Aorta (tissue), 5 donors: Measurements from ENCODE around the gene EZR. TPM values are rescaled to one million over a fixed set of nuclear protein-coding genes. Genes with fewer than 3 reads are reported as not detected.

Experiments used
- ATAC-seq: fragments of 200-7000 bp; cut with Tn5 transposase; one replicate; pipeline ENCODE4 v1.9.1; 2022; ENCODE audit warnings: moderate library complexity; ENCODE audit not compliant: low FRiP score
- DNase-seq, 2 donors: peaks; one replicate each; pipeline ENCODE4 v3.0.0-alpha.2; 2020
- H3K27ac ChIP-seq, 2 donors: one replicate each; pipeline ENCODE4 v1.5.1; 2013; ENCODE audit warnings: low read length in 2 of 2, mild to moderate bottlenecking in 2 of 2, moderate library complexity in 2 of 2, control low read depth in 1 of 2, inconsistent platforms in 1 of 2, low read depth in 1 of 2
- H3K27me3 ChIP-seq, 2 donors: one replicate each; pipeline ENCODE4 v1.6.1; 2013; ENCODE audit warnings: control low read depth in 1 of 2, low read length in 1 of 2, mild to moderate bottlenecking in 1 of 2, moderate library complexity in 1 of 2; ENCODE audit not compliant: insufficient read depth in 2 of 2, control insufficient read depth in 1 of 2
- H3K36me3 ChIP-seq, 2 donors: one replicate each; pipeline ENCODE4 v1.6.1; 2013; ENCODE audit warnings: control low read depth in 1 of 2, low read length in 1 of 2, mild to moderate bottlenecking in 1 of 2; ENCODE audit not compliant: insufficient read depth in 2 of 2, control insufficient read depth in 1 of 2
- H3K4me1 ChIP-seq, 2 donors: one replicate each; pipeline ENCODE4 v1.6.1; 2013; ENCODE audit warnings: low read length in 2 of 2, control low read depth in 1 of 2, mild to moderate bottlenecking in 1 of 2, moderate library complexity in 1 of 2; ENCODE audit not compliant: insufficient read depth in 2 of 2, control insufficient read depth in 1 of 2
- H3K4me3 ChIP-seq, 2 donors: one replicate each; pipeline ENCODE4 v1.5.1; 2013; ENCODE audit warnings: low read length in 2 of 2, control low read depth in 1 of 2, mild to moderate bottlenecking in 1 of 2
- H3K9me3 ChIP-seq: one replicate; pipeline ENCODE4 v1.6.1; 2013; ENCODE audit warnings: mild to moderate bottlenecking, low read length; ENCODE audit not compliant: control insufficient read depth
- WGBS, 2 donors: extraction: QIAGEN DNeasy Blood & Tissue Kit; methylation state at CpG; one replicate each; pipeline ENCODE4 v1.1.7; 2013; 5-methylcytosine and 5-hydroxymethylcytosine counted together
- intact Hi-C, 2 donors: fragments of 100-400 bp; cut with DNase I; formaldehyde crosslinking; loops; one replicate each; pipeline versions ENCODE4 v1.14.2 to v1.15.0; 2022
- polyA plus RNA-seq, 2 donors: library from polyadenylated mRNA; stranded (reverse); fragments of 200-250 nt; gene quantifications; one replicate each; pipeline ENCODE4 v1.2.3, GENCODE V29; 2013
- total RNA-seq, 2 donors: library from RNA; stranded (reverse); fragmentation: NEBNext Ultra II Directional; extraction: Animal tissue kit (Norgen Biotek cat#: 25700); gene quantifications; one replicate each; pipeline ENCODE4 v1.2.1, GENCODE V29; 2021
- donor health status: healthy with polysubstance abuse.
- donor health status: Bipolar disorder and iron deficiency.
- donor health status: DM: no; HTN: no; CAD: no.
- donor health status: DM: no; HTN: no; CAD: no.
- donor health status: DM: yes; HTN: yes; CAD: no.

The EZR gene
- total and polyA plus RNA-seq, 4 donors: 13.4 to 127 (median 50.5) TPM

DNA sequence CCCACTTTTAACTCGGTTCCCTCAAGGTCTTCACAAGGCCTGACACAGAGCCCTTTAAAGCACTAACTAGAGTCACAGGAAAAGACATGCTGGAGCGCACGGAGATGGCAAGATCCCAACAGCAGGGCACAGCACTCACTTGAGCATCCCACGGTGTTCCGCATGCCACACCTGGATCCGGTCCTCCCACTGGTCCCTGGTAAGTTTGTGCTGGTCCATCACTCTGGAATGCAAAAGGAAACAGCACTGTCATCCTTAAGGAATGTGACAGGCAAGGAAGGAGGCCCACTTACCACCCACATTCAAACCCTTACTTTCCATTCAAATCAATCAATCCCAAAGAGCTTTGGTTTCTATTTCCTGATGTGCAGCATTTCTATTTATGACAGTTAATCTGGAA, 34.7 kb downstream of the EZR start:
- Histone ChIP-seq H3K36me3 (peaks cover 7 to 9% of the 10 kb centered on the region in 2 donors), H3K9me3 (no peaks in the 10 kb centered on the region), H3K27me3 (no peaks in the 10 kb centered on the region), H3K27ac (no peak overlapping the region), H3K4me1 (no peaks in the 10 kb centered on the region), H3K4me3 (no peak overlapping the region)
- 67 to 82% methylated on average over 6 of the region's 6 CpGs for WGBS, 2 donors
- intact Hi-C loops: no loop called here
- ATAC-seq: no peak
- no peak for DNase-seq

DNA sequence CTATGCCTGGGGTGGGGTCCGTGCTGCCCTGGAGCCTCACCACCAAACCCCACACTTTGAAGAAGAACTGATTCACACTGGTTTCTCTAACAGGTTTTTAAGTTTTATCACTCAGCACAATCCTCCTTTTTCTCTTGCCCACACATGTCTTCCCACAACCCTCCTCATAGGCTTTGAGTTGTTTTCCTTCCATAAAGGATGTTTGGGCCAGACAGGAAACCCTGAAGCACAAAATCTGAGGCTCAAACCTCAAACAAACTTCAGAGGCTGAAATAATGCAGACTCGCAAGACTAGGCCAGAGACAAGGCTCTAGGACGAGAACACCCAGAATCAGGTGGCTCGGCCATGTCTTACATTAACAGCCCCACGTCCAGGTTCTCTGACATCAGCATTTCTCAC, 35.3 kb downstream of the EZR start:
- no peaks in the 10 kb centered on the region for H3K27me3 ChIP-seq
- H3K27ac ChIP-seq: no peak overlapping the region
- H3K9me3 ChIP-seq: no peaks in the 10 kb centered on the region
- peaks cover 7 to 9% of the 10 kb centered on the region in 2 donors for H3K36me3 ChIP-seq
- H3K4me3 ChIP-seq: no peak overlapping the region
- no peaks in the 10 kb centered on the region for H3K4me1 ChIP-seq
- DNase-seq: no peak
- 94 to 95% methylated on average over 5 of the region's 5 CpGs for WGBS, 2 donors
- intact Hi-C loops: no loop called here
- no peak for ATAC-seq

DNA sequence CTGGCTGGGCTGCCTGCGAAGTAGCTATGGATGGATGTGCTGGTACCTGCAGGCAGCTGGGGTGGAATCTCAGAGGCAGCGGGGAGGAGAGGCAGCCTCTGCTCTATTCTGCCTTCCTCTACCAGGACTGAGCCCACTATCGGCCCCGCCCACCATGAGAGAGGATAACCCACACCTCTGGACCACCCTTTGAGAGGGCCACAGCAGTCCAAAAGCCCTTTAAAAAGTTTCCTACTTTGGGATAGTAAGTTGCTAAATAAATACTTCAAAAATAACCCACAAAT, 36.1 kb downstream of the EZR start:
- intact Hi-C loops: no loop called here
- WGBS, 2 donors: 73 to 96% methylated on average over 3 to 4 of the region's 4 CpGs

DNA sequence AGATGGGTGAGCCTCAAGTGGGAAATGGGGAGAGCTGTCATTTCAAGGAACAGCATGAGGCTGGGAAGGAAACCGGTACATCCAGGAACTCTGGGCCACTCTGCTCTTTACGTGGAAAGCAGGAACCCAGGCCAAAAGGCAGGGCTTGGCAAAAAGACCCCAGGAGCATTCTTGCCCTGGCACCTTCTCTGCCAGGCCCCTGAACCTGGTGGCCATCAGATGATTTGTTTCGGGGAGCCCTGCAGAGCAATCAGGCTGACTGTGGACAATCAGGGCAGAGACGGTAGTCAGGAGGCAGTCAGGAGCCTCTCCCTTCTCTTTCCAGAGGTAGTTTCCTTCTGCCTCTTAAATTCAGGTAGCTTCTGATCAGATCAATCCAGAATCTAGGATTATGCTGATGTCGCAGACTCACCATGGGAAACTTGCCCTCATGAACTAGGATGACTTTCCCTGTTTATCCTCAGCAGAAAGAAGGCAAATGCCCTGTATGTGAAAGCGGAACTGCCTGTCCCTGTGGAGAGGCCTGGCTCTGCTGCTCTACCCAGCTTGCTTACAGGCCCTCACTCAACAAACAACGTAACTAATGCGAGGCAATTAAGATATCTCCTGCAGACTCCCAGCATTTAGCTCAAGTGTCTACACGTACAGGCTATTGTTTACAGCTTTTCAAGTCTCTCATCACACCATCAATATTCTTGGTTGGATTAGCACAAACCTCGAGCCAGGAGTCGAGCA, 36.6 kb downstream of the EZR start:
- H3K36me3 ChIP-seq: peaks cover 6 to 9% of the 10 kb centered on the region in 2 donors
- no peak for ATAC-seq
- WGBS, 2 donors: 86 to 88% methylated on average over 11 of the region's 11 CpGs
- H3K27me3 ChIP-seq: no peaks in the 10 kb centered on the region
- H3K27ac ChIP-seq: no peak overlapping the region
- intact Hi-C loops: no loop called here
- no peak for DNase-seq
- no peaks in the 10 kb centered on the region for H3K9me3 ChIP-seq
- H3K4me1 ChIP-seq: no peaks in the 10 kb centered on the region
- no peak overlapping the region for H3K4me3 ChIP-seq

More for the DNA sequence above, 36.1 kb downstream of the EZR start:
- Histone ChIP-seq H3K27ac (no peak overlapping the region), H3K9me3 (no peaks in the 10 kb centered on the region), H3K27me3 (no peaks in the 10 kb centered on the region), H3K4me3 (no peak overlapping the region), H3K36me3 (peaks cover 6 to 9% of the 10 kb centered on the region in 2 donors), H3K4me1 (no peaks in the 10 kb centered on the region)
- DNase-seq (no peak), ATAC-seq (no peak)

DNA sequence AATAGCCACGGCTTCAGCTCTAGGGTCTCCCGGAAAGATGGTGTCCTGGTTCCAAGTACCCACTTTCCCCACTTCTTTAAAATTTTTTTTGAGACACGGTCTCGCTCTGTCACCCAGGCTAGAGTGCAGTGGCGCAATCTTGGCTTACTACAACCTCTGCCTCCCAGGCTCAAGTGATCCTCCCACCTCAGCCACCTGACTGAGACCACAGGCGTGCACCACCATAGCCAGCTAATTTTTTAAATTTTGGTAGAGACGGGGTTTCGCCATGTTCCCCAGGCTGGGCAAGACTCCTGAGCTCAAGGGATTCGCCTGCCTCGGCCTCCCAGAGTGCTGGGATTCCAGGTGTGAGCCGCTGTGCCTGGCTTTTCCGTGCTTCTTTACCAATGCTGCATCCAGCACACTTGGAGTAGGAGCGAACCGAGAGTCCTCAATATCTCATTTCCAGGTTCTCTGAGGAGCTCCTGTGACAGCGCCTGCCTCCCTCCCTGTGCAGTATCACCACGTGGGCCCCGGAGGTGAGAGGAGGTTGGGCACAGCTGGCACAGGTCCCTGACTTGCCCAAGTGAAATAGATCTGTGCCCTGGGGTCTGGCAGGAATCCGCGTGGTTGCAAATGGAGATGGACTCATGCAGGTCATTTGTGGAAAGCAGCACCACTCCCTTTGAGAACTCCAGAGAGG, 37.3 kb downstream of the EZR start:
- Histone ChIP-seq H3K4me1 (no peaks in the 10 kb centered on the region), H3K27ac (no peak overlapping the region), H3K9me3 (no peaks in the 10 kb centered on the region), H3K27me3 (no peaks in the 10 kb centered on the region), H3K36me3 (peaks cover 3 to 9% of the 10 kb centered on the region in 2 donors), H3K4me3 (no peak overlapping the region)
- intact Hi-C loops: no loop called here
- 86 to 91% methylated on average over 19 of the region's 19 CpGs for WGBS, 2 donors
- ATAC-seq (no peak), DNase-seq (no peak)

DNA sequence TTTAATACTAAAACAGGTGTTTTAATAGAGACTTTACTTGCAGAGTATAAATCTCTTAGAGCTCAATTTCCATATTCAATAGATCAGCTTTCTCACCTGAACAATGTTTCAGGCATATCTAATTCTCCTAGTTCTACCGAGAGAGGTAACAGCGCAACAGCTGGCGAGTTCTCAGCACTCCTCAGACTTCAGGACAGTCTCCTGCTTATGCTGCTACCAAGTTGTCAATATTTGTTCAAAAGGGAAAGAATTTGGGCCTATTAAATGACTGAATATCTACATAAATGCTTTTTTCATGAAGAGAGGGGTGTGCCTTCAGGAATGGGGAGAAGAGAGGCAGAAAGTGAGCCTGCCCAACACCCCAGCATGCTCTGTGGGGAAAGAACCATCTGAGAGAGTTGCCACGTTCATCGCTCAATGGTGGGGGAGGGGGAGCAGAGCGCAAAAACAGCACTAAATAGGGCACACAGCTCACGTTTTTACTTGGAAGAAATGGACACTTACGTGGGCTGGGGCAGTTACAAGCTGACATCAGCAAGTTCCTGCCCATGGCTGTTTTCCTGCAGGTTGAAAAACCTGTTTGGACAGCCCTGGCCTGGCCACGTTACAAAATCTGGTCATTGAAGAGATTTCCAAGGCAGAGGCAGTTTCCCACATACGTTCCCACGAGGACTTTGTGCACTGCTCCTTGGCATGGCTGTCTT, 38.0 kb downstream of the EZR start:
- H3K27me3 ChIP-seq: no peaks in the 10 kb centered on the region
- H3K9me3 ChIP-seq: no peaks in the 10 kb centered on the region
- WGBS, 2 donors: 76 to 80% methylated on average over 11 of the region's 11 CpGs
- ATAC-seq: no peak
- H3K36me3 ChIP-seq: peaks cover 3 to 9% of the 10 kb centered on the region in 2 donors
- intact Hi-C loops: no loop called here
- no peak for DNase-seq
- no peaks in the 10 kb centered on the region for H3K4me1 ChIP-seq
- no peak overlapping the region for H3K27ac ChIP-seq
- H3K4me3 ChIP-seq: no peak overlapping the region

DNA sequence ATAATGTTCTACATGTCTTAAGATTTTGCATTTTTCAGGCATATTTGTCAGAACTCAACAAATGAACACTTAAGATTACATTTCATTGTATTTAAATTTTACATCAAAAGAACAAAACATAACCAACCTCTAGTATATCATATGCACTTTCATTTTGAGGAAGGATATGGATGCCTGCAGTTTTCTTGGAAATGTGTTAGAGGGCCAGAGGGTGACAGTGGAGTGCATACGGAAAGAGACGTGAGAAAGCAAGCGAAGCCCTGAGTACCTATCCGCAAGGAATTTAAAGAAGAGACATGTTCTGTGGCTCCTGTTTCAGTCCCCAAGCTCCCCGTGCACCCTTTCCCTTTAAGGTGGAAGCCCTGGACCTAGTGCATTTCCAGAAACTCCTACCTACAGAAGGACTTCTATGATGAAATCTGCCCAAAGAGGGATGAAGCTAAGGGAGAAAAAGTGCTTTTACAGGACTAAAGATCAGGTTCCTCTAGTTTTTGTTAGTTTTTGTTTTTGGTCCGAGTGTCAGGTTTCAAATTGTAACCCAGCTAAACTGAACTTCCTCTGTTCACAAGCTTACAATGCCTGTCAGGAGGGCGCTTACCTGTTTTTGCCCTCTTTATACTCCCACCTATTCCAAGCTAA, 38.8 kb downstream of the EZR start:
- no peaks in the 10 kb centered on the region for H3K27me3 ChIP-seq
- WGBS, 2 donors: 94 to 96% methylated on average over 7 of the region's 7 CpGs
- H3K27ac ChIP-seq: no peak overlapping the region
- intact Hi-C loops: no loop called here
- no peak overlapping the region for H3K4me3 ChIP-seq
- no peaks in the 10 kb centered on the region for H3K9me3 ChIP-seq
- ATAC-seq (no peak), DNase-seq (no peak)
- H3K36me3 ChIP-seq: peaks cover 3 to 9% of the 10 kb centered on the region in 2 donors
- H3K4me1 ChIP-seq: no peaks in the 10 kb centered on the region

DNA sequence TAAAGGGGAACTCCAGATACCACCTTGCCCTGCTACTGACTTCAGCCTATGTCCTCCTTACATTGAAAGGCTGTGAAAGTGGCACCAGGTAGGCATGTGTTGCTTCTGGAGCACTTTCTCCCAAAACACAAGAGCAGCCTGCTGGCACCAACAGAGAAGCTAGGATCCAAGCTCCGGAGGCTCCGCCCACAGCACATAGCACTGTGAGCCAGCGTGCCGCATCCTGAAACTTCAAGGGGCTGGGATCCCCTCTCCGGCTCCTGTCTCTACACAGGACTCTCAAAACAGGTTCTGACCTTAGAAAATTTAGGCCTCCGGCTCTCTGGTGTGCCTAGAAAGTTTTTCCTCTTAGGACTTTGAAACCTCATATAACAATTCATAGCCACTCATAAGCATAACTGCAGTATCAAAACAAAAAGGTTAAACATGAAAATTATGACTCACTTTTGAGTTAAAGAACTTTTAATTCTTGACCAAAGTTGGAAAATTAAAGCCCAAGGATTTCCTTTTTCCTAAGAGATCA, 41.1 kb downstream of the EZR start:
- 63 to 98% methylated on average over 6 of the region's 6 CpGs for WGBS, 2 donors
- ATAC-seq: no peak
- DNase-seq: no peak

More for the DNA sequence above, 41.1 kb downstream of the EZR start:
- no peaks in the 10 kb centered on the region for H3K4me1 ChIP-seq
- H3K36me3 ChIP-seq: peaks cover 0 to 6% of the 10 kb centered on the region in 2 donors
- intact Hi-C loops: no loop called here
- no peaks in the 10 kb centered on the region for H3K27me3 ChIP-seq
- H3K9me3 ChIP-seq: no peaks in the 10 kb centered on the region
- H3K27ac ChIP-seq: no peak overlapping the region
- no peak overlapping the region for H3K4me3 ChIP-seq
